Measurements from ENCODE around the gene BLOC1S3. TPM values are rescaled to one million over a fixed set of nuclear protein-coding genes. Genes with fewer than 3 reads are reported as not detected.

Gene BLOC1S3
- total and polyA plus RNA-seq, 4 donors, result 2.9 to 12.2 (median 6.4) TPM

DNA sequence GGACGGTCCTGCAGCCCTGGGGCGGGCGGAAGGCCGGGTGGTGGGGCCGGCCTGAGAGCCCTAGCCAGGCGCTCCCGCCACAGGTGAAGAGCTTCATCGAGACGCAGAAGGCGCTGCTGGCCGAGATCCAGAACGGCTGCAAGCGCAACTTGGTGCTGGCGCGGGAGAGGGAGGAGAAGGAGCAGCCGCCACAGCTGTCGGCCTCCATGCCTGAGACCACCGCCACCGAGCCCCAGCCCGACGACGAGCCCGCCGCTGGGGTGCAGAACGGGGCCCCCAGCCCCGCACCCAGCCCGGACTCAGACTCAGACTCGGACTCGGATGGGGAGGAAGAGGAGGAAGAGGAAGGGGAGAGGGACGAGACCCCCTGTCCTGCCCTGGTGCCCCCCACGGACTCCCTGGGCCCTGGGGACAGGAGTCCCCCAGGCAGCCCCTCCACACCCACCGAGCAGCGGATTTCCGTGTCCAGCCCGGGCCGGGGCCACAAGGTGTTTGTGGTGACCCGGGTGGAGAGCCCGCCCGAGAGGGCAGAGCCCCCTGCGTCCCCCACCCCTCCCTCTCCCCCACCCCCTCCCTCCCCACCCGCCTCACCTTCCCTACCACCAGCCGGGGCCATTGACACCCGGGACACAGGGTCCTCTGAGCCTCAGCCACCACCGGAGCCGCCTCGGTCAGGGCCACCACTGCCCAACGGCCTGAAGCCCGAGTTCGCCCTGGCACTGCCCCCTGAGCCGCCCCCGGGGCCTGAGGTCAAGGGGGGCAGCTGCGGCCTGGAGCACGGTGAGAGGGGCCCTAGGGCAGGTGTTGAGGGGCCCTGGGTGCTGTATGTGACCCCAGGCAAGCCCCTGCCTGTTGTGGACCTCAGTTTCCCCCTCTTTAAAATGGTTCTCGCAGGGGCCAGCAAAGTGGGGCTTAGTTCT is 33.1 kb upstream of the BLOC1S3 start:
- Histone ChIP-seq H3K36me3 (ENCODE audit: control insufficient read depth in 1 of 2, insufficient read depth in 2 of 2, low read length in 1 of 2) (peaks cover 0 to 12% of the 10 kb centered on the region in 2 donors), H3K4me1 (ENCODE audit: control insufficient read depth in 1 of 2, insufficient read depth in 2 of 2, low read length in 2 of 2) (no peaks in the 10 kb centered on the region), H3K9me3 (ENCODE audit: control insufficient read depth, low read length) (no peaks in the 10 kb centered on the region), H3K4me3 (ENCODE audit: low read length in 2 of 2) (no peak overlapping the region), H3K27ac (ENCODE audit: low read depth in 1 of 2, low read length in 2 of 2) (no peak overlapping the region), H3K27me3 (ENCODE audit: control insufficient read depth in 1 of 2, insufficient read depth in 2 of 2, low read length in 1 of 2) (no peaks in the 10 kb centered on the region)
- WGBS, 2 donors, result 92 to 93% methylated on average over 36 to 54 of the region's 54 CpGs
- intact Hi-C loops (cut with DNase I), result no loop called here
- no peak for DNase-seq
- no peak for ATAC-seq (ENCODE audit: low FRiP score)

GRCh38 chr19:45146251-45146650 is 32.3 kb upstream of the BLOC1S3 start:
- intact Hi-C loops (cut with DNase I), result no loop called here
- H3K4me3 ChIP-seq (ENCODE audit: low read length in 2 of 2), result no peak overlapping the region
- H3K9me3 ChIP-seq (ENCODE audit: control insufficient read depth, low read length), result no peaks in the 10 kb centered on the region
- H3K27me3 ChIP-seq (ENCODE audit: control insufficient read depth in 1 of 2, insufficient read depth in 2 of 2, low read length in 1 of 2), result no peaks in the 10 kb centered on the region
- H3K36me3 ChIP-seq (ENCODE audit: control insufficient read depth in 1 of 2, insufficient read depth in 2 of 2, low read length in 1 of 2), result peaks cover 0 to 12% of the 10 kb centered on the region in 2 donors
- no peaks in the 10 kb centered on the region for H3K4me1 ChIP-seq (ENCODE audit: control insufficient read depth in 1 of 2, insufficient read depth in 2 of 2, low read length in 2 of 2)
- DNase-seq, result no peak
- 83 to 88% methylated on average over 13 of the region's 13 CpGs for WGBS, 2 donors
- no peak overlapping the region for H3K27ac ChIP-seq (ENCODE audit: low read depth in 1 of 2, low read length in 2 of 2)
- ATAC-seq (ENCODE audit: low FRiP score), result no peak

DNA sequence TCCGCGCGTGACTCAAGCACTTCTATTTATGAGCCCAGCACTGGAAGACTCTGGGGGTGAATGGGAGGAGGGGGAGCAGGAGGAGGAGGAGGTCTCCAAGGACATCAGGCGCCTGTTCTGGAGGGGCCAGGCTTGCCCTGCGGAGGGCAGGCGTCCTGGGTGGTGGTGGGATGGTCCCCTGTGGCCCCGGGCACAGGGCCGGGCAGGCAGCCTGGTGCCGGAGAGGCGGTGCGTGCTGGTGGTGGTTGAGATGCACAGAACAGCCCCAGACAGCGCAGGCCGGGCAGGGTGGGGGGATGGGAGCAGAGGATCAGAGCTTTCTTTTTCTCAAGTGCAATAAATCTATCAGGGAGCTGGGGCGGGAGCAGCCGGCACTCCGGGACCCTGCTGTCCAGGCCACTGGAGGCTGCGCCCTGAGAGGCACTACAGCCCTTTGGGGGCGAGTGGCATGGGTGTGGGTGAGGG is 31.8 kb upstream of the BLOC1S3 start:
- Histone ChIP-seq H3K9me3 (ENCODE audit: control insufficient read depth, low read length) (no peaks in the 10 kb centered on the region), H3K4me3 (ENCODE audit: low read length in 2 of 2) (no peak overlapping the region), H3K36me3 (ENCODE audit: control insufficient read depth in 1 of 2, insufficient read depth in 2 of 2, low read length in 1 of 2) (peaks cover 0 to 11% of the 10 kb centered on the region in 2 donors), H3K27ac (ENCODE audit: low read depth in 1 of 2, low read length in 2 of 2) (no peak overlapping the region), H3K4me1 (ENCODE audit: control insufficient read depth in 1 of 2, insufficient read depth in 2 of 2, low read length in 2 of 2) (no peaks in the 10 kb centered on the region), H3K27me3 (ENCODE audit: control insufficient read depth in 1 of 2, insufficient read depth in 2 of 2, low read length in 1 of 2) (no peaks in the 10 kb centered on the region)
- 84 to 87% methylated on average over 17 to 18 of the region's 18 CpGs for WGBS, 2 donors
- intact Hi-C loops (cut with DNase I), result no loop called here
- no peak for DNase-seq
- no peak for ATAC-seq (ENCODE audit: low FRiP score)

DNA sequence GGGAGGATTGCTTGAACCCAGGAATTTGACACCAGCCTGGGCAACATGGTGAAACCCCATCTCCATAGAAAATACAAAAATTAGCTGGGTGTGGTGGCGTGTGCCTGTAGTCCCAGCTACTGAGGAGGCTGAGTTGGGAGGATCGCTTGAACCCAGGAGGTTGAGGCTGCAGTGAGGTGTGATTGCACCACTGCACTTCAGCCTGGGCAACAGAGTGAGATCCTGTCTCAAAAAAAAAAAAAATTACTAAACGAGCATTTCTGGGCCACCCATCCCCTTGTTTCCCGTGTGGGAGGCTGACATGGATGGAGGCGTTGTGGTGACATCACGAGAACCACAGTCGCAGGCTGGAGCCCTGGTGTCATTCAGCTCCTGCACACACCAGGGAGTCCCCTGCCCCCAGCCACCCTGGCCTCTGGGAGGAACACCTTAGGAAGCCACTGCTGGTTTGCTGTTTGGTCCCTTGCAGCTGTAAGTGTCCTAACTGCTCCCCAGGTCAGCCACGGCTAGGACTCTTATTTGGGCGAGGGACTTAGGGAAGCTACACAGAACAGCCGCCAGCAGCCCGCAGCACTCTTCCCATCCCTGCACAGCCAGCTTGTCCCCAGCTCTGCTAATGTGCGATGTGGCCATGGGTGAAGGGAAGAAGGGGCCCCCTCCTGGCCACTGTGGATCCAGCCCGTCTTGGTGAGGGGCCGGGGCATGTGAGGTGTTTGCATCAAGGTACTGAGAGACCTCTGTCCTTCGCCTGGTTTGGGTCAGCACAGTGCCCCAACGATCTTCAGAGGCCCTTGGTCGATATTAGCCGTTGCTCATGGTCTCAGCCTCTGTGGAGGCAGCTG is 30.5 kb upstream of the BLOC1S3 start:
- Histone ChIP-seq H3K9me3 (ENCODE audit: control insufficient read depth, low read length) (no peaks in the 10 kb centered on the region), H3K27me3 (ENCODE audit: control insufficient read depth in 1 of 2, insufficient read depth in 2 of 2, low read length in 1 of 2) (no peaks in the 10 kb centered on the region), H3K4me1 (ENCODE audit: control insufficient read depth in 1 of 2, insufficient read depth in 2 of 2, low read length in 2 of 2) (no peaks in the 10 kb centered on the region), H3K27ac (ENCODE audit: low read depth in 1 of 2, low read length in 2 of 2) (no peak overlapping the region), H3K4me3 (ENCODE audit: low read length in 2 of 2) (no peak overlapping the region), H3K36me3 (ENCODE audit: control insufficient read depth in 1 of 2, insufficient read depth in 2 of 2, low read length in 1 of 2) (peaks cover 0 to 7% of the 10 kb centered on the region in 2 donors)
- no peak for ATAC-seq (ENCODE audit: low FRiP score)
- 89% methylated on average over 18 of the region's 18 CpGs for WGBS, 2 donors
- intact Hi-C loops (cut with DNase I), result no loop called here
- no peak for DNase-seq

DNA sequence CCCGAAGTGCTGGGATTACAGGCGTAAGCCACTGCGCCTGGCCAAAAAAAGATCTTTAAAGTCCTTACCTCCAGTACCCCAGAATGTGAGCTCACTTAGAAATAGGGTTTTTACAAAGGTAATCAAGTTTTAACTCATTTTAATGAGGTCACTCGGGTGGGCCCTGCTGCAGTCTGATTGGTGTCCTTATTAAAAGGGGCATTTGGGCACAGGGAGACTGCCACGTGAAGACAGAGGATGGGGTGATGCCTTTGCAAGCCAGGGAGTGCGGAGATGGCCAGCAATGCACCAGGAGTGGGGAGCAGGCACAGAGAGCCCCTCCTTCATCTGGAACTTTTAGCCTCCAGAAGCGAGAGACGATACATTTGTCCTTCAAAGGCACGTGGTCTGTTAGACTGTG is 29.5 kb upstream of the BLOC1S3 start:
- H3K27me3 ChIP-seq (ENCODE audit: control insufficient read depth in 1 of 2, insufficient read depth in 2 of 2, low read length in 1 of 2), result no peaks in the 10 kb centered on the region
- DNase-seq (no peak), ATAC-seq (ENCODE audit: low FRiP score) (no peak)
- H3K9me3 ChIP-seq (ENCODE audit: control insufficient read depth, low read length), result no peaks in the 10 kb centered on the region
- WGBS, 2 donors, result 88 to 90% methylated on average over 9 of the region's 9 CpGs
- no peak overlapping the region for H3K27ac ChIP-seq (ENCODE audit: low read depth in 1 of 2, low read length in 2 of 2)
- no peak overlapping the region for H3K4me3 ChIP-seq (ENCODE audit: low read length in 2 of 2)
- no peaks in the 10 kb centered on the region for H3K4me1 ChIP-seq (ENCODE audit: control insufficient read depth in 1 of 2, insufficient read depth in 2 of 2, low read length in 2 of 2)
- peaks cover 0 to 3% of the 10 kb centered on the region in 2 donors for H3K36me3 ChIP-seq (ENCODE audit: control insufficient read depth in 1 of 2, insufficient read depth in 2 of 2, low read length in 1 of 2)
- intact Hi-C loops (cut with DNase I), result no loop called here

DNA sequence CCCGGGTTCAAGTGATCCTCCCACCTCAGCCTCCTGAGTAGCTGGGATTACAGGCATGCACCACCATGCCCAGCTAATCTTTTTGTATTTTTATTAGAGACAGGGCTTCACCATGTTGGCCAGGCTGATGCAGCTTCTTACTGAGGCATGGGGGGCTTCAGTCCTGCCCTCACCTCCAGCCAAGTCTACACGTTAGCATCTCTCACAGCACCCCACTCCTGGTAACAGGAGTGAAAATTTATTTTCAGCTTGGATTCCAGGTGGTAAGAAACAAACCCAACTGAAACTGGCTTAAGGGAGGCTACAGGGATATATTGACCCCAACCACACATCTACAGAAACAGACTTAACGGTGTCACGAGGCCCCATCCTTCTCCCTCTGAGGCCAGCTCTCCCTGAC is 28.4 kb upstream of the BLOC1S3 start:
- intact Hi-C loops (cut with DNase I), result no loop called here
- Histone ChIP-seq H3K27ac (ENCODE audit: low read depth in 1 of 2, low read length in 2 of 2) (no peak overlapping the region), H3K4me1 (ENCODE audit: control insufficient read depth in 1 of 2, insufficient read depth in 2 of 2, low read length in 2 of 2) (no peaks in the 10 kb centered on the region), H3K9me3 (ENCODE audit: control insufficient read depth, low read length) (no peaks in the 10 kb centered on the region), H3K4me3 (ENCODE audit: low read length in 2 of 2) (no peak overlapping the region), H3K27me3 (ENCODE audit: control insufficient read depth in 1 of 2, insufficient read depth in 2 of 2, low read length in 1 of 2) (no peaks in the 10 kb centered on the region), H3K36me3 (ENCODE audit: control insufficient read depth in 1 of 2, insufficient read depth in 2 of 2, low read length in 1 of 2) (peaks cover 0 to 3% of the 10 kb centered on the region in 2 donors)
- DNase-seq (no peak), ATAC-seq (ENCODE audit: low FRiP score) (no peak)
- 96 to 98% methylated on average over 4 of the region's 4 CpGs for WGBS, 2 donors

DNA sequence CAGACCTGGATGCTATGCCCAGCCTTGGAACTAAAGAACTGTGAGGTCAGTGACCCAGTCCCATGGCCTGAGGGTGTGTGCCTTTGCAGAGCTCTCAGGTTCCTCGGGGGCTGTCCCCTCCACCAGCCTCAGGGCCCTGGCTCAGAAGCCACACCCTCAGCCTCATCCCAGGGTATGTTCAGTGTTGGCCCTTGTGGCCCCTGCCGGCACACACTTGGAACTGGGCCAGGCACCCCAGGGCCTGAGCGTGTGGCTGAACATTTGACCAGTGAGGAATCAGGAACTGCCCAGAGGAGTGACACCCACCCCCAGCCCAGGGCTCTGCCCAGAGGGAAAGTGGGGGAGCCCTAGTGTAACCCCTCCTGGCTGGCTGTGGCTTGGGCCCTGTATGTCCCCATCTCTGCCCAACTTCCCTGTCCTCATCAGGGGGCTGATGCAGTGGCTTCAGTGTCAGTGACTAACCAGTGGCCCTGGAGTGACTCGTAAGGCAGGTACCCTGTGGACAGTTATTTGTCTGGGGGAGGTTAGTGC is 27.8 kb upstream of the BLOC1S3 start:
- intact Hi-C loops (cut with DNase I), result no loop called here
- ATAC-seq (ENCODE audit: low FRiP score) (no peak), DNase-seq (no peak)
- no peaks in the 10 kb centered on the region for H3K4me1 ChIP-seq (ENCODE audit: control insufficient read depth in 1 of 2, insufficient read depth in 2 of 2, low read length in 2 of 2)
- H3K4me3 ChIP-seq (ENCODE audit: low read length in 2 of 2), result no peak overlapping the region
- no peaks in the 10 kb centered on the region for H3K36me3 ChIP-seq (ENCODE audit: control insufficient read depth in 1 of 2, insufficient read depth in 2 of 2, low read length in 1 of 2)
- WGBS, 2 donors, result 55 to 72% methylated on average over 4 of the region's 4 CpGs
- H3K27ac ChIP-seq (ENCODE audit: low read depth in 1 of 2, low read length in 2 of 2), result no peak overlapping the region
- no peaks in the 10 kb centered on the region for H3K27me3 ChIP-seq (ENCODE audit: control insufficient read depth in 1 of 2, insufficient read depth in 2 of 2, low read length in 1 of 2)
- H3K9me3 ChIP-seq (ENCODE audit: control insufficient read depth, low read length), result no peaks in the 10 kb centered on the region

GRCh38 chr19:45151320-45151719 is 27.3 kb upstream of the BLOC1S3 start:
- DNase-seq (no peak), ATAC-seq (ENCODE audit: low FRiP score) (no peak)
- H3K4me3 ChIP-seq (ENCODE audit: low read length in 2 of 2), result no peak overlapping the region
- intact Hi-C loops (cut with DNase I), result no loop called here
- no peaks in the 10 kb centered on the region for H3K36me3 ChIP-seq (ENCODE audit: control insufficient read depth in 1 of 2, insufficient read depth in 2 of 2, low read length in 1 of 2)
- 77 to 78% methylated on average over 7 of the region's 7 CpGs for WGBS, 2 donors
- H3K27ac ChIP-seq (ENCODE audit: low read depth in 1 of 2, low read length in 2 of 2), result no peak overlapping the region
- no peaks in the 10 kb centered on the region for H3K4me1 ChIP-seq (ENCODE audit: control insufficient read depth in 1 of 2, insufficient read depth in 2 of 2, low read length in 2 of 2)
- no peaks in the 10 kb centered on the region for H3K27me3 ChIP-seq (ENCODE audit: control insufficient read depth in 1 of 2, insufficient read depth in 2 of 2, low read length in 1 of 2)
- no peaks in the 10 kb centered on the region for H3K9me3 ChIP-seq (ENCODE audit: control insufficient read depth, low read length)

Data from aorta (tissue), 5 donors.